ENCODE measurements around the gene BLACAT1. TPM values are rescaled to one million over a fixed set of nuclear protein-coding genes. Genes with fewer than 3 reads are reported as not detected.

BLACAT1 gene
- total RNA-seq, 2 donors from 2014 or later: not detected

DNA sequence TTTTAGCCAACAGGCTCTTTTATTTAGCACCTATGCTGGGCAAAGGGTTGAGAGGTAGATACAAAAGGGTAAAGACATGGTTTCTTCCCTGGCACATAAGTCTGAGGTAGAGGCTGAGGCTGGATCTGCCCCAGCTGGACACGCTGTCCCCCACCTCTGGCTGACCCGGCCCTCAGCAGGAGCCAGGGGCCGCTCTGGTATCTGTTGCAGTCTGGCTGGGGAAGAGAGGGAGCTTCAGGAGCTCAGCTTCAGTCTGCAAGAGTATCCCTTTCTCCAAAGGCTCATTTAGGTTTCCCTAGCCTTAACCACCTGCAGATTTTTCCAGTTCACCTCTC, 14.2 kb downstream of the BLACAT1 start:
- Histone ChIP-seq H3K27ac (no peak overlapping the region), H3K27me3 (replicated peaks; ENCODE audit: insufficient read depth) (no peaks in the 10 kb centered on the region), H3K36me3 (no peaks in the 10 kb centered on the region), H3K4me1 (ENCODE audit: control insufficient read depth in 1 of 2, low read depth in 2 of 2) (peaks cover 13 to 28% of the 10 kb centered on the region in 2 donors), H3K9me3 (no peaks in the 10 kb centered on the region), H3K4me3 (no peak overlapping the region)
- TF ChIP-seq, protein P1, sequence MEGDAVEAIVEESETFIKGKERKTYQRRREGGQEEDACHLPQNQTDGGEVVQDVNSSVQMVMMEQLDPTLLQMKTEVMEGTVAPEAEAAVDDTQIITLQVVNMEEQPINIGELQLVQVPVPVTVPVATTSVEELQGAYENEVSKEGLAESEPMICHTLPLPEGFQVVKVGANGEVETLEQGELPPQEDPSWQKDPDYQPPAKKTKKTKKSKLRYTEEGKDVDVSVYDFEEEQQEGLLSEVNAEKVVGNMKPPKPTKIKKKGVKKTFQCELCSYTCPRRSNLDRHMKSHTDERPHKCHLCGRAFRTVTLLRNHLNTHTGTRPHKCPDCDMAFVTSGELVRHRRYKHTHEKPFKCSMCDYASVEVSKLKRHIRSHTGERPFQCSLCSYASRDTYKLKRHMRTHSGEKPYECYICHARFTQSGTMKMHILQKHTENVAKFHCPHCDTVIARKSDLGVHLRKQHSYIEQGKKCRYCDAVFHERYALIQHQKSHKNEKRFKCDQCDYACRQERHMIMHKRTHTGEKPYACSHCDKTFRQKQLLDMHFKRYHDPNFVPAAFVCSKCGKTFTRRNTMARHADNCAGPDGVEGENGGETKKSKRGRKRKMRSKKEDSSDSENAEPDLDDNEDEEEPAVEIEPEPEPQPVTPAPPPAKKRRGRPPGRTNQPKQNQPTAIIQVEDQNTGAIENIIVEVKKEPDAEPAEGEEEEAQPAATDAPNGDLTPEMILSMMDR (IDR thresholded peaks at IDR 0.05): no peak
- ATAC-seq (ENCODE audit: insufficient number of reproducible peaks, low FRiP score, low read depth): no peak
- DNase-seq (ENCODE audit: low spot score): no peak

DNA sequence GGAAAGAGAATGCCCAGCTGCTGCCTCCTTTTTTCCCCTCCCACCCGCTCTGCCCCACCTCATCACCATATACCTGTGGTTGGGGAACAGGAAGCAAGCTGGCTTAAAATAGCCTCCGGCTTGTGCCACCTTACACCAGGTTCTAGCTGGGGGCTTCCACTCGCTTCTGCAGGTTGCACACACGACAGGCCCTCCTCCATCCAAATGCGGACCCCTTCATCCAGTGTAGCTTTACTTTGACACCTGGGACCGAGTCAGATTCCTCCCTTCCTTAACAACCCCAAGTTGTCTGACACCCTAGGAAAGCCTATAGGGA, 14.6 kb downstream of the BLACAT1 start:
- no peak for ATAC-seq (ENCODE audit: insufficient number of reproducible peaks, low FRiP score, low read depth)
- Histone ChIP-seq H3K9me3 (no peaks in the 10 kb centered on the region), H3K27me3 (replicated peaks; ENCODE audit: insufficient read depth) (no peaks in the 10 kb centered on the region), H3K36me3 (no peaks in the 10 kb centered on the region), H3K4me3 (no peak overlapping the region), H3K4me1 (ENCODE audit: control insufficient read depth in 1 of 2, low read depth in 2 of 2) (peaks cover 13 to 28% of the 10 kb centered on the region in 2 donors), H3K27ac (no peak overlapping the region)
- TF ChIP-seq, protein P1 (IDR thresholded peaks at IDR 0.05): no peak
- DNase-seq (ENCODE audit: low spot score): no peak

DNA sequence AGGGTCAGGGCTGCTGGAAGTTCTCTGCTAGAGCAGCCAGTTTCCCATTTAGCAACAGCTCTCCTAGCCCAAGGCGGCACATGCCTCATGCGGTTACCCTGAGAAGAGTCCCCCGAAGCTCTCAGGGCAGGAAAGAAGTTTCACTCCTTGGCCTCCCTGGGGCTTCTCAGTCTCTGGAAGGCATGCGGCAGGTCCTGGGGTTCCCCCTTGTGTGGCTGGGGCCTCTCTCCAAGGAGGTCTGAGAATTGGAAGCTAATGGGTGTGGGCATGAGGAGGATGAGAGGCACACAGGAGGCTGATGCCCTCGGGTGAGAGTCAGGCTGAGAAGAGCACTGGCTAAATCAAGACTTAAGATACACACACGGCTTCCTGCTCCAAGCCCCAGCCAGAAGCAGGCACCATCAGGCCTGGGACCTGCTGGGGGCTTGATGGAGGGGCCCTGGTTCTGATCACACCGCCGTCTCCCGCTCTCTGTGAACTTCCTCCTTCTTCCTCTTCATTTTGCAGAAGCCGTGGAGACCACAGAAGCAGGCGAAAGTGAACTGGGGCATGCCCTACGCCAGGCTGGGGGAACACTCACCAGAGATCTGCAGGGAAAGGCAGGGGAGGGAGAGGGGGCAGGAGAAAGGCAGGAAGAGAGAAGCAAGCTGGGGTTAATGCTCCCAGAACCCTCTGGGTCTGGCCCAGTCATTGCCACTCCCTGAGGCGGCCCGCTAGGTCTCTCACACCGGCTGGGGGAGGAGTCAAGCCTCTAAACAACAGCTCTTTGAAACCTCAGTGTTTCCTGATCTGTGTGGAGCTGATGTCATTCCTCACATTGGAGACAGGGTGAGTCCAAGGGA, 15.1 kb downstream of the BLACAT1 start:
- TF ChIP-seq, protein P1 (IDR thresholded peaks at IDR 0.05): no peak
- Histone ChIP-seq H3K36me3 (no peaks in the 10 kb centered on the region), H3K4me3 (peak overlapping the region; percentile 40), H3K4me1 (ENCODE audit: control insufficient read depth in 1 of 2, low read depth in 2 of 2) (peaks cover 13 to 28% of the 10 kb centered on the region in 2 donors), H3K27me3 (replicated peaks; ENCODE audit: insufficient read depth) (no peaks in the 10 kb centered on the region), H3K9me3 (no peaks in the 10 kb centered on the region), H3K27ac (no peak overlapping the region)
- DNase-seq (ENCODE audit: low spot score) (no peak), ATAC-seq (ENCODE audit: insufficient number of reproducible peaks, low FRiP score, low read depth) (no peak)

DNA sequence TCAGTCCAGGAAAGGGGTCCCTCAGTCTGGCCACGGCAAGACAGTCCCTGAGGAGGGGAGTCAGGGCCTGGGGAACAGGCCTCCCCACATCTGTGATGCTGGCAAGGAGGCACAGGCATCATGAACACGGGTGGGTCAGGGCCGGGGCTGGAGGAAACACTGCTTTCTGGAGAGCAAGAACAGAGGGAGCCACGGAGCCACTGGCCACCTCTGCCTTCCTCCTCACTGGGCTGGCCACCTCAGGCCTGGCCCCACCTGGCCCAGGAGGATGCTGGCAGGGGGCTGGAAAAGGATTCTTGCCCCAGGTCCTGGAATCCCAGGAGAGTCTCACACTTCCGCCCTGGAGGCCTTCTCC, 15.7 kb downstream of the BLACAT1 start:
- no peaks in the 10 kb centered on the region for H3K36me3 ChIP-seq
- ATAC-seq (ENCODE audit: insufficient number of reproducible peaks, low FRiP score, low read depth): no peak
- H3K9me3 ChIP-seq: no peaks in the 10 kb centered on the region
- no peak for DNase-seq (ENCODE audit: low spot score)
- no peak overlapping the region for H3K27ac ChIP-seq
- TF ChIP-seq, protein P1 (IDR thresholded peaks at IDR 0.05): no peak
- no peaks in the 10 kb centered on the region for H3K27me3 ChIP-seq (replicated peaks; ENCODE audit: insufficient read depth)
- H3K4me1 ChIP-seq (ENCODE audit: control insufficient read depth in 1 of 2, low read depth in 2 of 2): peaks cover 13 to 24% of the 10 kb centered on the region in 2 donors
- no peak overlapping the region for H3K4me3 ChIP-seq

DNA sequence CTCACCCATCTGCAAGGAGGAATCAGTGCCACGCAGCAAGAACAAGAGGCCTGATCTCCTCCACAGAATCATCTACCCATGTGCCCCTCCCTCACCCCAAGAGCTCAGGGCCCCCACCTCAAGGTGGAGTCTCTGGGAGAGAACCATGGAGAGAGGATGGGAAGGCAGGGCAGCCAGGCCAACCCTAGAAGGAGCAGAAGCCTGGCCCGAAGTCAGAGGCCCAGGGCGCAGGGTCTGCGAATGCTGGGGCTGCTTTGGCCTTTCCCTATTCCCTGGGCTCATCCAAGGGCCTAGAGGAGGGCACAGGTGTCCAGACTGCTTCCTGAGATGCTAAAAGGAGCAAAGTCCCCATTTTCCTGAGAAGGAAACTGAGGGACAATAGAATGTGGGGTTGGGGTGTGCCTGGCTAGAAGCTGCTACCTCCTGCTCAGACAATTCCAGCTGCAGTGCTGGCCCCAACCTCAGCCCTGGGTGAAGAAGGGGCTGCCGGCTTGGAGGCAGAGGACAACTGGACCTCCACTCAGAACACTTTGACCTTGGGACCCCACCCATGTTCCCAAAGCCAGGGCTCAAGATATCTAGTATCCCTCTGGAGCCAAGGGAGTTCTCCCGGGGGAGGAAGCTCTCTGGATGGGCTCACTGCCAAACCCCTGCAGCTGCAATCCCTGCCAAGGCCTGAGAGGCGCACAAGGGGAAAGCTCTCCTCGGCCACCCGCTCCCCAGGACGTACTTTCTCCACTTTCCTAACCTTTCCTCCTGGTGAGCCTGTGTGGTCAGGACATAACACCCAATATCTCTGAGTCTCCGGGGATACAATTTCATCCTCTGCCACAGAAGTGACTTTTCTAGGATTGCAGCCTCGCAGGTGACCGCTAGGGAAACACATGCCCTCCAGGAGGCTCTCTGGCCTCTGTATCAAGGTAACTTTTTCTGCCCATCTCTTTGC, 17.4 kb downstream of the BLACAT1 start:
- H3K4me3 ChIP-seq: no peak overlapping the region
- ATAC-seq (ENCODE audit: insufficient number of reproducible peaks, low FRiP score, low read depth) (no peak), DNase-seq (ENCODE audit: low spot score) (peak; percentile 17)
- TF ChIP-seq, protein P1 (IDR thresholded peaks at IDR 0.05): peak; percentile 84
- no peaks in the 10 kb centered on the region for H3K36me3 ChIP-seq
- peaks cover 13 to 15% of the 10 kb centered on the region in 2 donors for H3K4me1 ChIP-seq (ENCODE audit: control insufficient read depth in 1 of 2, low read depth in 2 of 2)
- no peaks in the 10 kb centered on the region for H3K27me3 ChIP-seq (replicated peaks; ENCODE audit: insufficient read depth)
- H3K27ac ChIP-seq: no peak overlapping the region
- H3K9me3 ChIP-seq: no peaks in the 10 kb centered on the region
